ENCODE results near the gene TTF2. TPM values are rescaled to one million over a fixed set of nuclear protein-coding genes. Genes with fewer than 3 reads are reported as not detected.
A peak's percentile ranks its signal among the peaks of the same experiment; 100 is the strongest.

Gene TTF2
- total RNA-seq, 1 experiment from 2014 or later, result 88.8 TPM

DNA sequence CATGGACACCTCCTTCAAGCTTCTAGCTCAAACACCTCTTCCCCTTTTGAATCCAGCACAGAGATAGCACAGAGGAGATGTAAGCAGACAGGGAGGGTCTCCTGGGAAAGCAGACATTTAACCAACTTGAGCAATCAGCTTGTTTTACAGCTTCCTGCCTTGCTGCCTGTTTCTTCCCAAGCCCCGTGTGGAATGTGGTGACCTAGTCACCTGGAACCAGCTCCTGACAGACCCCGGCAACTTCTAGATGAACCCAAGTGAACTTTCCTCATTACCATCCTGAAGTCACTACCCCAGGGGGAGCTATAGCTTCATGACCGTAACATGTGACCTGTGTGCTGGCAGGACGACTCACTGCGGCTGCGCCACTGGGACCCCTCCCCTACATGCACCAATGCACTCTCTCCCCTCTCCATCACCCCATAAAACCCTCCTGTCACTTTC, 24.1 kb upstream of the TTF2 start:
- Mint-ChIP-seq H3K36me3 (no peaks in the 10 kb centered on the region), H3K4me1 (peaks cover 25% of the 10 kb centered on the region), H3K27me3 (ENCODE audit: low read depth) (peaks cover 4% of the 10 kb centered on the region), H3K9me3 (no peaks in the 10 kb centered on the region), H3K4me3 (no peak overlapping the region), H3K27ac (no peak overlapping the region)
- DNase-seq (ENCODE audit: low spot score) (no peak), ATAC-seq (peak; percentile 84)
- TF ChIP-seq ZNF671 (CRISPR knock-in tag; IDR thresholded peaks at IDR 0.05), result no peak
- TF ChIP-seq HMGXB4 (CRISPR knock-in tag; IDR thresholded peaks at IDR 0.05), result no peak
- TF ChIP-seq, protein P1, sequence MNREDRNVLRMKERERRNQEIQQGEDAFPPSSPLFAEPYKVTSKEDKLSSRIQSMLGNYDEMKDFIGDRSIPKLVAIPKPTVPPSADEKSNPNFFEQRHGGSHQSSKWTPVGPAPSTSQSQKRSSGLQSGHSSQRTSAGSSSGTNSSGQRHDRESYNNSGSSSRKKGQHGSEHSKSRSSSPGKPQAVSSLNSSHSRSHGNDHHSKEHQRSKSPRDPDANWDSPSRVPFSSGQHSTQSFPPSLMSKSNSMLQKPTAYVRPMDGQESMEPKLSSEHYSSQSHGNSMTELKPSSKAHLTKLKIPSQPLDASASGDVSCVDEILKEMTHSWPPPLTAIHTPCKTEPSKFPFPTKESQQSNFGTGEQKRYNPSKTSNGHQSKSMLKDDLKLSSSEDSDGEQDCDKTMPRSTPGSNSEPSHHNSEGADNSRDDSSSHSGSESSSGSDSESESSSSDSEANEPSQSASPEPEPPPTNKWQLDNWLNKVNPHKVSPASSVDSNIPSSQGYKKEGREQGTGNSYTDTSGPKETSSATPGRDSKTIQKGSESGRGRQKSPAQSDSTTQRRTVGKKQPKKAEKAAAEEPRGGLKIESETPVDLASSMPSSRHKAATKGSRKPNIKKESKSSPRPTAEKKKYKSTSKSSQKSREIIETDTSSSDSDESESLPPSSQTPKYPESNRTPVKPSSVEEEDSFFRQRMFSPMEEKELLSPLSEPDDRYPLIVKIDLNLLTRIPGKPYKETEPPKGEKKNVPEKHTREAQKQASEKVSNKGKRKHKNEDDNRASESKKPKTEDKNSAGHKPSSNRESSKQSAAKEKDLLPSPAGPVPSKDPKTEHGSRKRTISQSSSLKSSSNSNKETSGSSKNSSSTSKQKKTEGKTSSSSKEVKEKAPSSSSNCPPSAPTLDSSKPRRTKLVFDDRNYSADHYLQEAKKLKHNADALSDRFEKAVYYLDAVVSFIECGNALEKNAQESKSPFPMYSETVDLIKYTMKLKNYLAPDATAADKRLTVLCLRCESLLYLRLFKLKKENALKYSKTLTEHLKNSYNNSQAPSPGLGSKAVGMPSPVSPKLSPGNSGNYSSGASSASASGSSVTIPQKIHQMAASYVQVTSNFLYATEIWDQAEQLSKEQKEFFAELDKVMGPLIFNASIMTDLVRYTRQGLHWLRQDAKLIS (CRISPR knock-in tag; IDR thresholded peaks at IDR 0.05; ENCODE audit: borderline replicate concordance), result no peak
- no peak for TF ChIP-seq E2F5 (CRISPR knock-in tag; IDR thresholded peaks at IDR 0.05)
- CTCF ChIA-PET, result interaction anchor here (1.1 to 1.2 kb wide), 2 partner anchors 298 to 461 kb away, joined by 3 to 4 read pairs; no protein-coding TSS in a partner anchor
- POLR2A ChIA-PET, result interaction anchor here (0.6 kb wide), 1 partner anchor 419 kb away, joined by 3 read pairs; no protein-coding TSS in a partner anchor

DNA sequence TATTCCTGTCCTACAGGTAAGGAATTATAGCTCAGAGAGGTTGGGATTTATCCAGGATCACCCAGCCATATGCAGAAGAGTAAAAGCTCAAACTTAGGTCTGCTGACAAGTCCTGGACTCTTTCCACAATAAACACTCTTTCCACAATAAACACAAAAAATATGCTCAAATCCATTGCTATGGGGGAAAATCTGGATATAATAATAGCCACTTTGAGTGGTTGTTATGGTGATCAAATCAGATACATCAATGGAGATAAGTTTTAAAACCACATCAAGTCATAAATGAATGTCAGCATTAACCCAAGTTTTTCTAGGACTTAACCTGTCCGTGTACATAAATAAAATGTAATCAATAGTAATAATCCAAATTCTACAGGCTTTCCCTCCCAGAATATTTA, 22.3 kb upstream of the TTF2 start:
- DNase-seq (ENCODE audit: low spot score) (no peak), ATAC-seq (no peak)
- H3K4me1 Mint-ChIP-seq, result peaks cover 24% of the 10 kb centered on the region
- H3K9me3 Mint-ChIP-seq, result no peaks in the 10 kb centered on the region
- TF ChIP-seq, protein P1 (CRISPR knock-in tag; IDR thresholded peaks at IDR 0.05; ENCODE audit: borderline replicate concordance), result no peak
- CTCF ChIA-PET, result no interaction called here
- H3K36me3 Mint-ChIP-seq, result no peaks in the 10 kb centered on the region
- POLR2A ChIA-PET, result interaction anchor here (1.1 kb wide), 1 partner anchor 52 kb away, joined by 3 read pairs; no protein-coding TSS in a partner anchor
- H3K27me3 Mint-ChIP-seq (ENCODE audit: low read depth), result peaks cover 4% of the 10 kb centered on the region
- no peak overlapping the region for H3K4me3 Mint-ChIP-seq
- H3K27ac Mint-ChIP-seq, result no peak overlapping the region

GRCh38 chr1:117038236-117038635, 21.9 kb upstream of the TTF2 start:
- no peaks in the 10 kb centered on the region for H3K36me3 Mint-ChIP-seq
- peaks cover 4% of the 10 kb centered on the region for H3K27me3 Mint-ChIP-seq (ENCODE audit: low read depth)
- ATAC-seq (no peak), DNase-seq (ENCODE audit: low spot score) (no peak)
- H3K27ac Mint-ChIP-seq, result no peak overlapping the region
- H3K9me3 Mint-ChIP-seq, result no peaks in the 10 kb centered on the region
- peaks cover 21% of the 10 kb centered on the region for H3K4me1 Mint-ChIP-seq
- TF ChIP-seq, protein P2, sequence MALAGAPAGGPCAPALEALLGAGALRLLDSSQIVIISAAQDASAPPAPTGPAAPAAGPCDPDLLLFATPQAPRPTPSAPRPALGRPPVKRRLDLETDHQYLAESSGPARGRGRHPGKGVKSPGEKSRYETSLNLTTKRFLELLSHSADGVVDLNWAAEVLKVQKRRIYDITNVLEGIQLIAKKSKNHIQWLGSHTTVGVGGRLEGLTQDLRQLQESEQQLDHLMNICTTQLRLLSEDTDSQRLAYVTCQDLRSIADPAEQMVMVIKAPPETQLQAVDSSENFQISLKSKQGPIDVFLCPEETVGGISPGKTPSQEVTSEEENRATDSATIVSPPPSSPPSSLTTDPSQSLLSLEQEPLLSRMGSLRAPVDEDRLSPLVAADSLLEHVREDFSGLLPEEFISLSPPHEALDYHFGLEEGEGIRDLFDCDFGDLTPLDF (CRISPR knock-in tag; IDR thresholded peaks at IDR 0.05), result no peak
- TF ChIP-seq ATF6 (CRISPR knock-in tag; IDR thresholded peaks at IDR 0.05) (no peak), TEAD1 (CRISPR knock-in tag; IDR thresholded peaks at IDR 0.05) (no peak), NFYB (CRISPR knock-in tag; conservative IDR thresholded peaks at IDR 0.05; ENCODE audit: low read depth) (no peak), ZNF317 (CRISPR knock-in tag; IDR thresholded peaks at IDR 0.05; ENCODE audit: borderline replicate concordance, low read depth) (no peak), MXD4 (CRISPR knock-in tag; IDR thresholded peaks at IDR 0.05; ENCODE audit: borderline replicate concordance) (no peak), AR (CRISPR knock-in tag; IDR thresholded peaks at IDR 0.05) (no peak), ATF3 (CRISPR knock-in tag; conservative IDR thresholded peaks at IDR 0.05) (no peak)
- CTCF ChIA-PET, result no interaction called here
- H3K4me3 Mint-ChIP-seq, result no peak overlapping the region
- POLR2A ChIA-PET, result interaction anchor here (1.1 kb wide), 1 partner anchor 53 kb away, joined by 3 read pairs; no protein-coding TSS in a partner anchor
